ENCODE data around the gene PLA2G6. TPM values are rescaled to one million over a fixed set of nuclear protein-coding genes. Genes with fewer than 3 reads are reported as not detected.
A peak's percentile ranks its signal among the peaks of the same experiment; 100 is the strongest.

Gene PLA2G6
- total RNA-seq, 1 experiment from 2014 or later: 24.1 TPM

DNA sequence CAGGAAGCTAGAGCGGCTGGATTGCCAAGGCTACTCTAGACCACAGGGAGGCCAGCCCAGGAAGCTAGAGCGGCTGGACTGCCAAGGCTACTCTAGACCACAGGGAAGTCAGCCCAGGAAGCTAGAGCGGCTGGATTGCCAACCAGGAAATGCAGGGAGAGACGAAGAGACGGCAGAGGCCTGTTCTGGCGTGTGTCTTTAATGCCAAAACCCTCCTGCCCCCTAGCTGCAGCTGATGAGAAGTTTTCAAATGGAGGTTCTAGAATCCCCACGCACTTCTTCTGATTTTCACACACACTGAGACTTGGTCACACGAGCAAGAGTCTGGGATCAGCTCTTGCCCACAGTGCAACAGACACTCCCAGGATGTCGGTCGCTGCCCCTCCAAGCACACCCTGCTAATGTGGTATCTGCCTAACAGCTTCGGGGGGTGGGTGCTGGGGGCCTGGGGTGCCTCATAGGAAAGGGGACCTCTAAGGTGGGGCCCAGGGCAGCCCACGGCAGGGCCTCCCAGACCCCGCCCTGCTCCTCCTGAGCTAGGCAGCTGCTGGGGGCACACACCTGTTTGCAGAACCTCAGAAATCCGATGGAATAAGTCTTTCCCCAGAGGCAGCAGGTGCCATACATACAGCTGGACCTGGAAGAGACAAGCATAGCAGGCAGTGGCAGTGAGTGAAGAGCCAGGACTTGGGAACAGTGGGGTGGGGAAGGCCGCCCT lies 48.6 kb upstream of the PLA2G6 start:
- no peak overlapping the region for H3T11ph ChIP-seq (ENCODE audit: low read length)
- no peaks in the 10 kb centered on the region for H3K4me1 ChIP-seq (ENCODE audit: insufficient read depth, low read length)
- Mint-ChIP-seq H3K36me3 (ENCODE audit: insufficient read depth in 1 of 3, low read depth in 3 of 3) (peaks cover 6 to 67% (median 58%) of the 10 kb centered on the region in 3 experiments; a peak in 6 of 7 replicates), H3K4me1 (peaks cover 0 to 3% of the 10 kb centered on the region in 2 experiments; a peak in 1 of 4 replicates), H3K27me3 (ENCODE audit: low read depth) (no peaks in the 10 kb centered on the region; the same call in 1 of the 2 replicates), H3K9me3 (no peaks in the 10 kb centered on the region), H3K4me3 (no peak overlapping the region), H3K27ac (peak overlapping the region in 2 of 3 experiments; percentile 18 to 59; a peak in 3 of 7 replicates)
- H3K23ac ChIP-seq (ENCODE audit: insufficient read length, low read depth, low read length): no peak overlapping the region
- H3K79me2 ChIP-seq (ENCODE audit: insufficient read depth, low read length): no peaks in the 10 kb centered on the region
- H3K9me3 ChIP-seq (ENCODE audit: control insufficient read depth, low read depth, low read length): no peaks in the 10 kb centered on the region
- H3K23me2 ChIP-seq (ENCODE audit: insufficient read length, low read depth, low read length, poor library complexity, severe bottlenecking): no peaks in the 10 kb centered on the region
- no peak overlapping the region for H4K8ac ChIP-seq (replicated peaks; ENCODE audit: insufficient read length, low read depth, low read length)
- H3K4me2 ChIP-seq (ENCODE audit: insufficient read depth, insufficient read length, low read length): no peak overlapping the region
- H3K9ac ChIP-seq (ENCODE audit: extremely low read depth, insufficient read length, low read length): no peak overlapping the region
- H2AFZ ChIP-seq (ENCODE audit: low read length): no peak overlapping the region
- H3K27ac ChIP-seq (ENCODE audit: insufficient read length, low read depth, low read length): no peak overlapping the region
- peak; percentile 70 for DNase-seq
- H2BK120ac ChIP-seq (ENCODE audit: low read depth, low read length, poor library complexity, severe bottlenecking): no peak overlapping the region
- H3K4ac ChIP-seq (ENCODE audit: low read depth, low read length): no peak overlapping the region
- H4K20me1 ChIP-seq (ENCODE audit: control insufficient read depth, insufficient read depth, insufficient read length): no peaks in the 10 kb centered on the region
- WGBS (ENCODE audit: extremely low coverage, insufficient read length, low lambda C conversion rate): no CpG with 5 or more reads among the region's 15 CpGs
- H2BK20ac ChIP-seq (ENCODE audit: low read depth, low read length, poor library complexity, severe bottlenecking): no peak overlapping the region
- H2BK5ac ChIP-seq (ENCODE audit: insufficient read length, low read length): no peak overlapping the region
- no peaks in the 10 kb centered on the region for H3K27me3 ChIP-seq (ENCODE audit: insufficient read depth, low read length)
- TF ChIP-seq, protein P1, sequence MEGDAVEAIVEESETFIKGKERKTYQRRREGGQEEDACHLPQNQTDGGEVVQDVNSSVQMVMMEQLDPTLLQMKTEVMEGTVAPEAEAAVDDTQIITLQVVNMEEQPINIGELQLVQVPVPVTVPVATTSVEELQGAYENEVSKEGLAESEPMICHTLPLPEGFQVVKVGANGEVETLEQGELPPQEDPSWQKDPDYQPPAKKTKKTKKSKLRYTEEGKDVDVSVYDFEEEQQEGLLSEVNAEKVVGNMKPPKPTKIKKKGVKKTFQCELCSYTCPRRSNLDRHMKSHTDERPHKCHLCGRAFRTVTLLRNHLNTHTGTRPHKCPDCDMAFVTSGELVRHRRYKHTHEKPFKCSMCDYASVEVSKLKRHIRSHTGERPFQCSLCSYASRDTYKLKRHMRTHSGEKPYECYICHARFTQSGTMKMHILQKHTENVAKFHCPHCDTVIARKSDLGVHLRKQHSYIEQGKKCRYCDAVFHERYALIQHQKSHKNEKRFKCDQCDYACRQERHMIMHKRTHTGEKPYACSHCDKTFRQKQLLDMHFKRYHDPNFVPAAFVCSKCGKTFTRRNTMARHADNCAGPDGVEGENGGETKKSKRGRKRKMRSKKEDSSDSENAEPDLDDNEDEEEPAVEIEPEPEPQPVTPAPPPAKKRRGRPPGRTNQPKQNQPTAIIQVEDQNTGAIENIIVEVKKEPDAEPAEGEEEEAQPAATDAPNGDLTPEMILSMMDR (conservative IDR thresholded peaks at IDR 0.05): peak; percentile 64
- H4K91ac ChIP-seq (ENCODE audit: insufficient read length, low read depth, low read length): no peak overlapping the region
- H2AK5ac ChIP-seq (ENCODE audit: insufficient read length, low read length): no peak overlapping the region
- H2BK12ac ChIP-seq (ENCODE audit: insufficient read length, low read depth, low read length): no peak overlapping the region
- no peak overlapping the region for H3K14ac ChIP-seq (ENCODE audit: insufficient read depth, low read length)
- no peak overlapping the region for H3K56ac ChIP-seq (ENCODE audit: insufficient read length, low read depth, low read length)
- no peak overlapping the region for H4K5ac ChIP-seq (ENCODE audit: insufficient read length, low read depth, low read length)
- no peak overlapping the region for H2BK15ac ChIP-seq (ENCODE audit: low read depth, low read length)
- no peak overlapping the region for H3K18ac ChIP-seq (ENCODE audit: insufficient read length, low read depth, low read length)
- H3K79me1 ChIP-seq (ENCODE audit: insufficient read depth, low read depth, low read length, poor library complexity, severe bottlenecking): no peaks in the 10 kb centered on the region

Measured in H9 (cell line).